Kidney (tissue), 14 donors: Measurements from ENCODE around the gene SPEG. TPM values are rescaled to one million over a fixed set of nuclear protein-coding genes. Genes with fewer than 3 reads are reported as not detected.

ENCODE experiments used
- DNase-seq, 5 donors: peaks; one replicate each; pipeline ENCODE4 v3.0.0-alpha.2; 2013 to 2020
- FAIRE-seq: peaks from 2 replicates; lab custom pipeline; 2012; peaks lifted over from hg19 to GRCh38; lab: Jason Lieb, UNC
- H3K27ac ChIP-seq, 2 donors: one replicate each; pipeline ENCODE4 v1.7.0; 2013; ENCODE audit warnings: low read depth in 2 of 2, low read length in 2 of 2, inconsistent platforms in 1 of 2
- H3K27me3 ChIP-seq: one replicate; pipeline ENCODE4 v1.7.1; 2013; ENCODE audit warnings: low read length, inconsistent platforms; ENCODE audit not compliant: control insufficient read depth, insufficient read depth
- H3K36me3 ChIP-seq, 3 donors: one replicate each; pipeline versions ENCODE4 v1.7.0 to v1.7.1; 2013; ENCODE audit warnings: low read length in 3 of 3, control low read depth in 1 of 3, inconsistent platforms in 1 of 3; ENCODE audit not compliant: insufficient read depth in 3 of 3, control insufficient read depth in 2 of 3
- H3K4me1 ChIP-seq, 3 donors: one replicate each; pipeline versions ENCODE4 v1.7.0 to v1.7.1; 2013; ENCODE audit warnings: low read length in 3 of 3, inconsistent platforms in 1 of 3, low read depth in 1 of 3; ENCODE audit not compliant: control insufficient read depth in 2 of 3, insufficient read depth in 2 of 3
- H3K4me3 ChIP-seq, 3 donors: one replicate each; pipeline versions ENCODE4 v1.7.0 to v1.8.1; 2013; ENCODE audit warnings: low read length in 3 of 3, control low read depth in 1 of 3, inconsistent platforms in 1 of 3
- H3K9ac ChIP-seq, 3 donors: one replicate each; pipeline versions ENCODE4 v1.7.0 to v1.7.1; 2013; ENCODE audit warnings: low read length in 3 of 3, control low read depth in 1 of 3, inconsistent platforms in 1 of 3
- H3K9me3 ChIP-seq, 3 donors: one replicate each; pipeline versions ENCODE4 v1.7.0 to v1.7.1; 2013; ENCODE audit warnings: low read length in 3 of 3, control low read depth in 1 of 3, inconsistent platforms in 1 of 3; ENCODE audit not compliant: control insufficient read depth in 2 of 3, insufficient read depth in 1 of 3
- intact Hi-C: fragments of 100-400 bp; cut with DNase I; formaldehyde crosslinking; loops from one replicate; pipeline ENCODE4 v1.11.1; 2022
- polyA plus RNA-seq: library from polyadenylated mRNA; stranded (reverse); fragments of 350-450 nt; fragmentation: Illumina TruSeq; extraction: RNeasy Lipid Tissue Mini Kit (QIAGEN cat#74804); gene quantifications from one replicate; pipeline ENCODE4 v1.2.3, GENCODE V29; 2014; ENCODE audit warnings: low read depth, low replicate concordance; ENCODE audit not compliant: insufficient read depth
- total RNA-seq: library from RNA; stranded (reverse); fragmentation: NEBNext Ultra II Directional; extraction: Animal tissue kit (Norgen Biotek cat#: 25700); gene quantifications from one replicate; pipeline ENCODE4 v1.2.1, GENCODE V29; 2021
- TF ChIP-seq, protein P1 (sequence below): IDR thresholded peaks from 3 replicates; pipeline ENCODE4 v1.5.1; 2012; ENCODE audit warnings: mild to moderate bottlenecking, moderate library complexity, borderline replicate concordance; ENCODE audit not compliant: insufficient read depth; ENCODE audit errors: extremely low read depth
- donor health status: control.
- donor health status: control.
- donor health status: control.
- donor health status: control.
- donor health status: control.
- donor health status: DM: yes; HTN: yes; CAD: no.
- donor health status: Normal renal cell carcinoma (clear cell type).

SPEG gene
- total and polyA plus RNA-seq, 2 donors from 2014 or later = 13.1 to 26.6 TPM

DNA sequence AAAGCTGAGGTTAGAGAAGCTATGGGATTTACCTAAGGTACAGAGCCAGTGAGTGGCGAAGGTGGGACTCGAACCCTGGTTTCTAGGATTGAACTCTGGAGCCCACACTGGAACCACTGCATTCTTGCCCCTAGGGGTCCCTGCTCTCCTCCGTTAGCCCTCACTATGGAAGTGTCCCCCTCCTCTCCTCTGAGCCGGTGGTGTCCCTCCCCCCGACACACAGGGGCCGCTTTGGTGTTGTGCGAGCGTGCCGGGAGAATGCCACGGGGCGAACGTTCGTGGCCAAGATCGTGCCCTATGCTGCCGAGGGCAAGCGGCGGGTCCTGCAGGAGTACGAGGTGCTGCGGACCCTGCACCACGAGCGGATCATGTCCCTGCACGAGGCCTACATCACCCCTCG is 55.5 kb downstream of the SPEG start:
- TF ChIP-seq, protein P1, sequence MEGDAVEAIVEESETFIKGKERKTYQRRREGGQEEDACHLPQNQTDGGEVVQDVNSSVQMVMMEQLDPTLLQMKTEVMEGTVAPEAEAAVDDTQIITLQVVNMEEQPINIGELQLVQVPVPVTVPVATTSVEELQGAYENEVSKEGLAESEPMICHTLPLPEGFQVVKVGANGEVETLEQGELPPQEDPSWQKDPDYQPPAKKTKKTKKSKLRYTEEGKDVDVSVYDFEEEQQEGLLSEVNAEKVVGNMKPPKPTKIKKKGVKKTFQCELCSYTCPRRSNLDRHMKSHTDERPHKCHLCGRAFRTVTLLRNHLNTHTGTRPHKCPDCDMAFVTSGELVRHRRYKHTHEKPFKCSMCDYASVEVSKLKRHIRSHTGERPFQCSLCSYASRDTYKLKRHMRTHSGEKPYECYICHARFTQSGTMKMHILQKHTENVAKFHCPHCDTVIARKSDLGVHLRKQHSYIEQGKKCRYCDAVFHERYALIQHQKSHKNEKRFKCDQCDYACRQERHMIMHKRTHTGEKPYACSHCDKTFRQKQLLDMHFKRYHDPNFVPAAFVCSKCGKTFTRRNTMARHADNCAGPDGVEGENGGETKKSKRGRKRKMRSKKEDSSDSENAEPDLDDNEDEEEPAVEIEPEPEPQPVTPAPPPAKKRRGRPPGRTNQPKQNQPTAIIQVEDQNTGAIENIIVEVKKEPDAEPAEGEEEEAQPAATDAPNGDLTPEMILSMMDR = no peak
- no peak overlapping the region for H3K9ac ChIP-seq
- no peak overlapping the region for H3K27ac ChIP-seq
- no peaks in the 10 kb centered on the region for H3K9me3 ChIP-seq
- no peaks in the 10 kb centered on the region for H3K4me1 ChIP-seq
- no peak for DNase-seq
- H3K36me3 ChIP-seq = no peaks in the 10 kb centered on the region
- H3K27me3 ChIP-seq = peaks cover 7% of the 10 kb centered on the region
- intact Hi-C loops = no loop called here
- no peak for FAIRE-seq
- H3K4me3 ChIP-seq = no peak overlapping the region

DNA sequence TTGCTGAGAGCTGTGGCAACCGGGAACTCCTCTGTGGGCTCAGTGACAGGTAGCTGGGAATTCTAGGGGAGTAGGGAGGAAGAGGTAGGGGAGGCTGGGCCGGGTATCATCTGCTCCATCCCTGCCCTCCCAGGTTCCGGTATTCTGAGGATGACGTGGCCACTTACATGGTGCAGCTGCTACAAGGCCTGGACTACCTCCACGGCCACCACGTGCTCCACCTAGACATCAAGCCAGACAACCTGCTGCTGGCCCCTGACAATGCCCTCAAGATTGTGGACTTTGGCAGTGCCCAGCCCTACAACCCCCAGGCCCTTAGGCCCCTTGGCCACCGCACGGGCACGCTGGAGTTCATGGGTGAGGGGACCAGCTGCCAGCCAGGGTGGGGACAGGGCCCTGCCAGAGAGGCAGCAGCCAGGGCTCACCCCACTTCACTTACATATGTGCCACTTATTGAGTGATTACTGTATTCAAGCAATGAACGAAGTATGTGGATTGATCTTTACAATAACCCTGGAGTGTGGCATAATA is 56.0 kb downstream of the SPEG start:
- H3K36me3 ChIP-seq = no peaks in the 10 kb centered on the region
- peaks cover 0 to 2% (median 0%) of the 10 kb centered on the region in 3 donors for H3K4me1 ChIP-seq
- TF ChIP-seq, protein P1 = no peak
- intact Hi-C loops = no loop called here
- H3K9me3 ChIP-seq = no peaks in the 10 kb centered on the region
- no peak overlapping the region for H3K9ac ChIP-seq
- no peak overlapping the region for H3K4me3 ChIP-seq
- DNase-seq (no peak), FAIRE-seq (no peak)
- H3K27ac ChIP-seq = no peak overlapping the region
- H3K27me3 ChIP-seq = peaks cover 2% of the 10 kb centered on the region

DNA sequence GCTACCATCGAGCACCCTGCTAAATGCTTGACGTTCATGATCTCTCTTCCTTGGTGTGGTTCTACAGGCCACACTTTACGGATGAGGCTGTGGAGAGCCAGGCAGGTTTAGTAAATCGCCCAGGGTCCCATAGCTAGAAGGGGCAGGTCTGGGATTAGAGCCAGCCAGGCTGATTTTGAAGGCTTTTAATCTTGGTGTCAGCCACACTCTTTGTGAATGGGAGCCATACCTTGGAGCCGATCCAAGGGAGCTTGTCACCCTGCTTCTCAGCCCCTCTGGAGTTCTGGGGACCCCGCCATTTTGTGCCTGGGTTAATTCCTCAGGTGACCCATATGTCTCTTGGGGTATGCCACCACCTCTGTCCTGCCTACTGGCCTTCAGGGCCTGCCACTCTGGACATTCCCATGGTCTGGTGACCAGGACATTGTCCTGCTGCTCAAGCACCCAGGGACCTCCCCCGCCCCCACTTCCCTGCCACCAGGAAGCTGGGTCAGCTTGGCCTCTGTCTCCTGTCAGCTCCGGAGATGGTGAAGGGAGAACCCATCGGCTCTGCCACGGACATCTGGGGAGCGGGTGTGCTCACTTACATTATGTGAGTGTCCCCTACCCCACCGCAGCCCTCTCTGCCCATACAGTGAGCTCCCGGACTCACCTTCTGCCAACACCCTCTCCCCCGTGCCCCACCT is 56.8 kb downstream of the SPEG start:
- Histone ChIP-seq H3K36me3 (no peaks in the 10 kb centered on the region), H3K4me3 (no peak overlapping the region), H3K27ac (no peak overlapping the region), H3K9me3 (no peaks in the 10 kb centered on the region), H3K4me1 (peaks cover 0 to 2% (median 0%) of the 10 kb centered on the region in 3 donors), H3K9ac (no peak overlapping the region), H3K27me3 (peaks cover 4% of the 10 kb centered on the region)
- intact Hi-C loops = no loop called here
- no peak for FAIRE-seq
- no peak for DNase-seq
- TF ChIP-seq, protein P1 = no peak
